Hepatocyte (in vitro differentiated cells): ENCODE results near the gene PGK1.

Source experiments
- EZH2 ChIP-seq: fragments of 200-600 bp; sonication (generic); IDR thresholded peaks from 2 replicates; pipeline ENCODE4 v1.6.1; 2016; ENCODE audit warnings: antibody characterized with exemption, mild to moderate bottlenecking, borderline replicate concordance
- EZH2phosphoT487 ChIP-seq: fragments of 200-600 bp; sonication (generic); IDR thresholded peaks from one replicate; pipeline ENCODE4 v1.6.1; 2018; ENCODE audit warnings: antibody characterized with exemption, mild to moderate bottlenecking, low read depth, moderate library complexity; ENCODE audit not compliant: unreplicated experiment, severe bottlenecking
- TF ChIP-seq, protein P1 (sequence below): fragments of 200-600 bp; sonication (generic); IDR thresholded peaks from 2 replicates; pipeline ENCODE4 v1.5.1; 2016; ENCODE audit warnings: antibody characterized with exemption, mild to moderate bottlenecking; ENCODE audit not compliant: poor library complexity

- TF ChIP-seq, protein P1, sequence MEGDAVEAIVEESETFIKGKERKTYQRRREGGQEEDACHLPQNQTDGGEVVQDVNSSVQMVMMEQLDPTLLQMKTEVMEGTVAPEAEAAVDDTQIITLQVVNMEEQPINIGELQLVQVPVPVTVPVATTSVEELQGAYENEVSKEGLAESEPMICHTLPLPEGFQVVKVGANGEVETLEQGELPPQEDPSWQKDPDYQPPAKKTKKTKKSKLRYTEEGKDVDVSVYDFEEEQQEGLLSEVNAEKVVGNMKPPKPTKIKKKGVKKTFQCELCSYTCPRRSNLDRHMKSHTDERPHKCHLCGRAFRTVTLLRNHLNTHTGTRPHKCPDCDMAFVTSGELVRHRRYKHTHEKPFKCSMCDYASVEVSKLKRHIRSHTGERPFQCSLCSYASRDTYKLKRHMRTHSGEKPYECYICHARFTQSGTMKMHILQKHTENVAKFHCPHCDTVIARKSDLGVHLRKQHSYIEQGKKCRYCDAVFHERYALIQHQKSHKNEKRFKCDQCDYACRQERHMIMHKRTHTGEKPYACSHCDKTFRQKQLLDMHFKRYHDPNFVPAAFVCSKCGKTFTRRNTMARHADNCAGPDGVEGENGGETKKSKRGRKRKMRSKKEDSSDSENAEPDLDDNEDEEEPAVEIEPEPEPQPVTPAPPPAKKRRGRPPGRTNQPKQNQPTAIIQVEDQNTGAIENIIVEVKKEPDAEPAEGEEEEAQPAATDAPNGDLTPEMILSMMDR = no peak
- no peak for TF ChIP-seq EZH2
- TF ChIP-seq EZH2phosphoT487 = no peak
Observed at GRCh38 chrX:78129714-78130113, 25.7 kb downstream of the PGK1 start.
